Hindlimb muscle (tissue), 1 donor: ENCODE data around the gene DOK1. TPM values are rescaled to one million over a fixed set of nuclear protein-coding genes. Genes with fewer than 3 reads are reported as not detected.

ENCODE experiments used
- DNase-seq: peaks from one replicate; pipeline ENCODE4 v3.0.0-alpha.2; 2013
- polyA plus RNA-seq: library from polyadenylated mRNA; unstranded; fragments of 120-200 nt; gene quantifications from one replicate; pipeline ENCODE4 v1.2.1, GENCODE V29; 2013; ENCODE audit not compliant: insufficient read length

The DOK1 gene
- polyA plus RNA-seq, 1 donor = 6.9 TPM

GRCh38 chr2:74525717-74526648 is 28.5 kb upstream of the DOK1 start, which contains the start of gene DQX1:
Gene DQX1, minus strand, starts transcription at chr2:74526231. Its CDS starts 502 bp downstream, at chr2:74525729.
- DNase-seq = no peak

GRCh38 chr2:74526649-74527230 is 27.8 kb upstream of the DOK1 start:
- no peak for DNase-seq

- no peak for DNase-seq
These were observed 26.8 kb upstream of the DOK1 start for GRCh38 chr2:74527741-74528140.

GRCh38 chr2:74528600-74529356 is 25.7 kb upstream of the DOK1 start:
- DNase-seq = no peak

GRCh38 chr2:74529357-74530238 is 24.9 kb upstream of the DOK1 start, which contains the start of the genes AUP1 and HTRA2:
Gene AUP1, minus strand, starts transcription at chr2:74529706. Its CDS starts 77 bp downstream, at chr2:74529629.
Gene HTRA2, plus strand, starts transcription at chr2:74529933. Its CDS starts 74 bp downstream, at chr2:74530007.
- peak; percentile 99 for DNase-seq

- no peak for DNase-seq
These were observed 24.0 kb upstream of the DOK1 start for GRCh38 chr2:74530239-74531187.

- DNase-seq = no peak
These were observed 22.9 kb upstream of the DOK1 start for GRCh38 chr2:74531666-74532065.

GRCh38 chr2:74532222-74532621 is 22.3 kb upstream of the DOK1 start:
- DNase-seq = no peak

- DNase-seq = no peak
These were observed 21.1 kb upstream of the DOK1 start for GRCh38 chr2:74533464-74533863.

GRCh38 chr2:74534411-74534810 is 20.1 kb upstream of the DOK1 start:
- DNase-seq = no peak

- no peak for DNase-seq
These were observed 19.0 kb upstream of the DOK1 start for GRCh38 chr2:74535440-74535965.

GRCh38 chr2:74536166-74536950 is 18.2 kb upstream of the DOK1 start:
- DNase-seq = no peak

GRCh38 chr2:74537140-74537539 is 17.4 kb upstream of the DOK1 start:
- no peak for DNase-seq

GRCh38 chr2:74538881-74539339 is 15.6 kb upstream of the DOK1 start:
- no peak for DNase-seq

- no peak for DNase-seq
These were observed 14.2 kb upstream of the DOK1 start for GRCh38 chr2:74540291-74540690.

- no peak for DNase-seq
These were observed 11.5 kb upstream of the DOK1 start for GRCh38 chr2:74542978-74543377.

- no peak for DNase-seq
These were observed 9.9 kb upstream of the DOK1 start for GRCh38 chr2:74544634-74545033.

GRCh38 chr2:74546004-74546403 is 8.5 kb upstream of the DOK1 start:
- DNase-seq = no peak

GRCh38 chr2:74548285-74548899 is 6.1 kb upstream of the DOK1 start:
- no peak for DNase-seq
